NT2/D1 (cell line): ENCODE results near the gene TMEM200C.

Experiments
- SUZ12 ChIP-seq: IDR thresholded peaks from 2 replicates; pipeline ENCODE4 v1.6.1; 2011; ENCODE audit not compliant: insufficient read length, insufficient read depth; ENCODE audit errors: extremely low read depth
- YY1 ChIP-seq: IDR thresholded peaks from 2 replicates; pipeline ENCODE4 v1.6.1; 2011; ENCODE audit not compliant: insufficient read length, insufficient read depth
- ZNF274 ChIP-seq: IDR thresholded peaks from 2 replicates; pipeline ENCODE4 v1.6.1; 2011; ENCODE audit warnings: mild to moderate bottlenecking, low read depth, low read length

- TF ChIP-seq YY1 (no peak), ZNF274 (no peak), SUZ12 (no peak)
Observed at GRCh38 chr18:5874336-5874735, 21.0 kb downstream of the TMEM200C start.
